ENCODE results near the gene NR6A1.

The NR6A1 gene

GRCh38 chr9:124500028-124500795, 270.9 kb downstream of the NR6A1 start:
- no peak for DNase-seq

GRCh38 chr9:124499216-124499615, 271.9 kb downstream of the NR6A1 start:
- no peak for DNase-seq

GRCh38 chr9:124498499-124499146, 272.5 kb downstream of the NR6A1 start:
- no peak for DNase-seq

- no peak for DNase-seq
Measured at GRCh38 chr9:124498040-124498439, 273.1 kb downstream of the NR6A1 start.

- DNase-seq: no peak
Measured at GRCh38 chr9:124497441-124497840, 273.7 kb downstream of the NR6A1 start.

GRCh38 chr9:124496463-124496862, 274.6 kb downstream of the NR6A1 start:
- no peak for DNase-seq

GRCh38 chr9:124496075-124496449, 275.0 kb downstream of the NR6A1 start:
- DNase-seq: no peak

GRCh38 chr9:124495126-124496074, 275.7 kb downstream of the NR6A1 start:
- DNase-seq: no peak

GRCh38 chr9:124493794-124494479, 277.2 kb downstream of the NR6A1 start:
- DNase-seq: no peak

GRCh38 chr9:124493218-124493617, 277.9 kb downstream of the NR6A1 start:
- no peak for DNase-seq

- no peak for DNase-seq
Measured at GRCh38 chr9:124492818-124493217, 278.3 kb downstream of the NR6A1 start.

GRCh38 chr9:124491049-124491975, 279.8 kb downstream of the NR6A1 start:
- DNase-seq: no peak

- DNase-seq: no peak
Measured at GRCh38 chr9:124490004-124490403, 281.1 kb downstream of the NR6A1 start.

GRCh38 chr9:124489222-124489621, 281.9 kb downstream of the NR6A1 start:
- DNase-seq: peak; percentile 48

- DNase-seq: no peak
Measured at GRCh38 chr9:124488641-124489210, 282.4 kb downstream of the NR6A1 start.

GRCh38 chr9:124487260-124488182, 283.6 kb downstream of the NR6A1 start:
- DNase-seq: no peak

- no peak for DNase-seq
Measured at GRCh38 chr9:124486778-124487259, 284.3 kb downstream of the NR6A1 start.

- no peak for DNase-seq
Measured at GRCh38 chr9:124485936-124486335, 285.2 kb downstream of the NR6A1 start.

- no peak for DNase-seq
Measured at GRCh38 chr9:124485201-124485600, 285.9 kb downstream of the NR6A1 start.

- DNase-seq: no peak
Measured at GRCh38 chr9:124483481-124483880, 287.6 kb downstream of the NR6A1 start.

All from fibroblast of skin of right biceps (primary cell).